ENCODE results near the gene CD99.

DNA sequence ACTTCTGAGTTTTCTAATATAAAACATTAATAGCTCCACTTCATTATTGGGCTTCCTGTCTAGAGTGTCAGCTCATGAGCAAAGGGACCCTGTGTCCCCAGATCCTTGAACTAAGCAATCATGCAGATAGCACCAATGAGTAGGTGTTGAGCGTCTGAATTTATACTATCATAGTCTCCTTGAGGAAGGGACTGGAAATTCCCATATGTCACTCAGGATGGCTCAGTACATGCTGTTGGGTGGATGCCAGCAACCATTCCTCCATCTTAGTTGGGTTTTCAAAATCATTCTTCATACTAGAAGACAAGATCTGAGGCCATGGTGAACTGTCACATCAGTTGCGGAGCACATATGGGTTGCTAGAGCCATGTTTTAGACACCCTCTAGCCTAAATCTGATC, 27.7 kb downstream of the CD99 start:
- TF ChIP-seq CTCF (IDR thresholded peaks at IDR 0.05) (no peak), POLR2A (IDR thresholded peaks at IDR 0.05) (no peak)
